ENCODE measurements around the gene KIRREL3.

Gene KIRREL3

DNA sequence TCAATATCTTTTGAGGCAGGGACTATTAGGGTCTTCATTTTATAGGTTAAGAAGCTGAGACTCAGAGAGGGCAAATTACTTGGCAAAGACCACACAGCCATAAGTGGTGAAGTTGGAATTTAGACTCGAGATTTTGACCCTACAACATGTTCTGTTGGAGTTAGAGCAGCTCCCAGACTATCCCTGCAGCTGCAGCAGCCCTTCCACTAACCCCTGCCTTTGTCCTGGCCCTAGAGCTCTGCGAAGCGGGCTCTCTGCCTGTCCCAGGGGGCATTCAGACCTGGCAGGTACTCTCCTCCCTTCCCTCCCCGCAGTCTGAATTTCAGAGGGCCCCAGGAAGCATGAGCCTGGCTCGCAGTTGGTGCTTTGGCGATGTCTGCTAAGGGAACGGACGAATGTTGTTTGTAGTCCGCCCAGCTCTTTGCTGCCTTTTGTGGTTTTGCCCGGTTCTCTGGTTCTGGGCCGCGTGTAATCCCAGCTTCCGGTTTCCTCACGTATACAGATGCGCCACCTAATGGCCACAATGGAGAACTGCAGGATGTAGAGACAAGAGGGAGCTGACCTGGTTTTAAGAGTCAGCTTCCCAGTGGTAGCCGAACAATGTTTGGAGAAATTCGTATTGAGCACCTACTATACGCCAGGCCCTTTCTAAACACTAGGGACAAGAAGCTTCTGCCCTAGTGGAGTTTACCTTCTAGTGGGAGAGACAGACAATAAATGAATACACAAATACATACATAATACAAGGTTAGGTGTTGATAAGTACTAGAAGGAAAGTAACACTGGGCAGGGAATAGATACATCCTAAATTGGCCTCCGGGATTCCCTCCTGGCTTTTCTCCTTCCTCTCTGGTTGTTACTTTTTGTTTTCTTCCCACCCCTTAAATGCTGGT is 519.9 kb downstream of the KIRREL3 start:
- no peaks in the 10 kb centered on the region for H3K9me2 ChIP-seq (replicated peaks; ENCODE audit: insufficient read depth, low read length)
- no peaks in the 10 kb centered on the region for H3K79me2 ChIP-seq (ENCODE audit: insufficient read depth, low read length)

DNA sequence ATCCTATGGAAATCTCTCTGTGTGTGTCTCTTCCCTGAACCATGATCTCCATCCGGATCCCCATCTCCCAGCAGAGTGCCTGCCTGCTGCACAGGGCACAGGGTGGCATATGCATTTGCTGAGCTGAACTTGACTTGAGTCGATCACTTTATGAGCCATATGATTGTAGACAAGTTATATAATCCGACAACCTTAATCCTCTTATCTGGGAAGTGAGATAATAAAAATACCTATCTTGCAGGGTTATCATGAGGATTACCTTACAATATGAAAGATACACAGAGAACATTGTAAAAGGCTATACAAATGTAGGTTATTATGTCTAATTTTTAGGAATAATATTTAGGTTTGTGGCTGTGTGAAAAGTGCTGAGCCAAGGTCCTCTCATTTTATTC is 520.6 kb downstream of the KIRREL3 start:
- H3K9ac ChIP-seq (ENCODE audit: low read length), result no peak overlapping the region
- H3K79me2 ChIP-seq (ENCODE audit: insufficient read depth, low read length), result no peaks in the 10 kb centered on the region
- H4K20me1 ChIP-seq (ENCODE audit: low read depth, low read length), result no peaks in the 10 kb centered on the region
- H3K27me3 ChIP-seq (ENCODE audit: low read length), result no peaks in the 10 kb centered on the region
- TF ChIP-seq EZH2phosphoT487 (conservative IDR thresholded peaks at IDR 0.05; ENCODE audit: low read length), result no peak
- TF ChIP-seq, protein P1, sequence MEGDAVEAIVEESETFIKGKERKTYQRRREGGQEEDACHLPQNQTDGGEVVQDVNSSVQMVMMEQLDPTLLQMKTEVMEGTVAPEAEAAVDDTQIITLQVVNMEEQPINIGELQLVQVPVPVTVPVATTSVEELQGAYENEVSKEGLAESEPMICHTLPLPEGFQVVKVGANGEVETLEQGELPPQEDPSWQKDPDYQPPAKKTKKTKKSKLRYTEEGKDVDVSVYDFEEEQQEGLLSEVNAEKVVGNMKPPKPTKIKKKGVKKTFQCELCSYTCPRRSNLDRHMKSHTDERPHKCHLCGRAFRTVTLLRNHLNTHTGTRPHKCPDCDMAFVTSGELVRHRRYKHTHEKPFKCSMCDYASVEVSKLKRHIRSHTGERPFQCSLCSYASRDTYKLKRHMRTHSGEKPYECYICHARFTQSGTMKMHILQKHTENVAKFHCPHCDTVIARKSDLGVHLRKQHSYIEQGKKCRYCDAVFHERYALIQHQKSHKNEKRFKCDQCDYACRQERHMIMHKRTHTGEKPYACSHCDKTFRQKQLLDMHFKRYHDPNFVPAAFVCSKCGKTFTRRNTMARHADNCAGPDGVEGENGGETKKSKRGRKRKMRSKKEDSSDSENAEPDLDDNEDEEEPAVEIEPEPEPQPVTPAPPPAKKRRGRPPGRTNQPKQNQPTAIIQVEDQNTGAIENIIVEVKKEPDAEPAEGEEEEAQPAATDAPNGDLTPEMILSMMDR (IDR thresholded peaks at IDR 0.05; ENCODE audit: insufficient read depth, low read length, poor library complexity, severe bottlenecking), result no peak
- no peaks in the 10 kb centered on the region for H3F3A ChIP-seq (ENCODE audit: insufficient read depth)
- H3K4me3 ChIP-seq (ENCODE audit: insufficient read depth, low read length, poor library complexity, severe bottlenecking), result no peak overlapping the region
- no peaks in the 10 kb centered on the region for H3K36me3 ChIP-seq (ENCODE audit: low read length)
- no peaks in the 10 kb centered on the region for H3K9me3 ChIP-seq (ENCODE audit: insufficient read depth, low read length)
- H3K9me2 ChIP-seq (replicated peaks; ENCODE audit: insufficient read depth, low read length), result no peaks in the 10 kb centered on the region
- H2AFZ ChIP-seq (ENCODE audit: low read depth, low read length, severe bottlenecking), result peak overlapping the region; percentile 100
- H3K27ac ChIP-seq (ENCODE audit: low read depth, low read length), result no peak overlapping the region
- H3K4me2 ChIP-seq (ENCODE audit: low read depth, low read length, poor library complexity, severe bottlenecking), result no peak overlapping the region

More for the DNA sequence above, 519.9 kb downstream of the KIRREL3 start:
- Histone ChIP-seq H3K27ac (ENCODE audit: low read depth, low read length) (no peak overlapping the region), H3K36me3 (ENCODE audit: low read length) (no peaks in the 10 kb centered on the region), H3K9me3 (ENCODE audit: insufficient read depth, low read length) (no peaks in the 10 kb centered on the region), H2AFZ (ENCODE audit: low read depth, low read length, severe bottlenecking) (peak overlapping the region; percentile 100), H3K27me3 (ENCODE audit: low read length) (no peaks in the 10 kb centered on the region), H4K20me1 (ENCODE audit: low read depth, low read length) (no peaks in the 10 kb centered on the region), H3K9ac (ENCODE audit: low read length) (peak overlapping the region; percentile 35; the same call in 1 of the 2 replicates), H3K4me2 (ENCODE audit: low read depth, low read length, poor library complexity, severe bottlenecking) (peak overlapping the region; percentile 46), H3K4me3 (ENCODE audit: insufficient read depth, low read length, poor library complexity, severe bottlenecking) (no peak overlapping the region), H3F3A (ENCODE audit: insufficient read depth) (no peaks in the 10 kb centered on the region)
- TF ChIP-seq, protein P1 (IDR thresholded peaks at IDR 0.05; ENCODE audit: insufficient read depth, low read length, poor library complexity, severe bottlenecking), result peak; percentile 59
- TF ChIP-seq EZH2phosphoT487 (conservative IDR thresholded peaks at IDR 0.05; ENCODE audit: low read length), result no peak

DNA sequence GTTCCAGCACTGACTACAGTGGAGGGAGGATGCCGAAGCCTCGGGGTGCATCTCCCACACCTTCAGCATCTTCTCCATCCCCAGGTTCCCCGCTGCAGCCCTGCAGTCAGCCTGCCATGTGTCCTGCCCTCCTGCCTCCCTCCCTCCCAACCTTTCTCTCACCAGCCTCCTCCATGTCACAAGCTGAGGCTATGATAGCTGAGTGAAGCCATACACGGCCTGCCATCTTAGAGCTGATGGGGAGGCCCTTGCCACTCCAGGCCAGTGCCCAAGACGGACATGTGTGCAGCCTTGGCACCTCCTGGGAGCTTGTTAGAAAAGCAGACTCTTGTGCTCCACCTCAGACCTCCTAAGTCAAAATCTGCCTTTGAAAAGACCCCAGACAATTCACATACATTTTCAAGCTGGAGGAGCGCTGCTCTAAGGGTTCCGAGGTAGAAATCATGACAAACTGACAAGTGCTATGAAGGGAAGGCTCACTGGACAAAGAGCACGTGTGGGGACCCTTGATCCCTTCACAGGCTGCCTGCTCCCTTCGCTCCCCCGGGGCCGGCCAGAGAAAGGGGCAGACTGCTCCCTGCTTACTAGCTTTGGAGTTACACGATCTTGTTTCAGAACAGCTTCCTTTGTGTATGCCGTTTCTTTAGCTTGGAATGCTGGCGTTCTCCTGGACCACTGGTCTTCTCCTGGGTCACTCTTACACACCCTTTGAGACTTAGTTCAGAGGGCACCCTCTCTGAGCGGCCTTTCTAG is 521.2 kb downstream of the KIRREL3 start:
- H3K4me2 ChIP-seq (ENCODE audit: low read depth, low read length, poor library complexity, severe bottlenecking), result no peak overlapping the region
- no peaks in the 10 kb centered on the region for H3F3A ChIP-seq (ENCODE audit: insufficient read depth)
- H3K36me3 ChIP-seq (ENCODE audit: low read length), result no peaks in the 10 kb centered on the region
- H3K9me3 ChIP-seq (ENCODE audit: insufficient read depth, low read length), result no peaks in the 10 kb centered on the region
- no peaks in the 10 kb centered on the region for H3K9me2 ChIP-seq (replicated peaks; ENCODE audit: insufficient read depth, low read length)
- no peaks in the 10 kb centered on the region for H3K27me3 ChIP-seq (ENCODE audit: low read length)
- H3K4me3 ChIP-seq (ENCODE audit: insufficient read depth, low read length, poor library complexity, severe bottlenecking), result no peak overlapping the region
- H4K20me1 ChIP-seq (ENCODE audit: low read depth, low read length), result no peaks in the 10 kb centered on the region
- TF ChIP-seq, protein P1 (IDR thresholded peaks at IDR 0.05; ENCODE audit: insufficient read depth, low read length, poor library complexity, severe bottlenecking), result no peak
- TF ChIP-seq EZH2phosphoT487 (conservative IDR thresholded peaks at IDR 0.05; ENCODE audit: low read length), result no peak
- no peak overlapping the region for H3K27ac ChIP-seq (ENCODE audit: low read depth, low read length)
- no peaks in the 10 kb centered on the region for H3K79me2 ChIP-seq (ENCODE audit: insufficient read depth, low read length)
- no peak overlapping the region for H2AFZ ChIP-seq (ENCODE audit: low read depth, low read length, severe bottlenecking)
- no peak overlapping the region for H3K9ac ChIP-seq (ENCODE audit: low read length)

Data from SU-DHL-6 (cell line).